A549 (cell line): ENCODE results near the gene RGS6. TPM values are rescaled to one million over a fixed set of nuclear protein-coding genes. Genes with fewer than 3 reads are reported as not detected.

Experiments used
- ATAC-seq, 2 experiments: fragments of 200-7000 bp in 1 of 2; fragments of >200 bp in 1 of 2; cut with Nextera tagmentation in 1 of 2; cut with Tn5 transposase in 1 of 2; 3 replicates each; pipeline versions ENCODE4 v1.8.0 to v1.9.1; 2018 to 2020; ENCODE audit warnings: mild to moderate bottlenecking in 1 of 2, moderate library complexity in 1 of 2
- CTCF ChIA-PET: fragments of 300-600 bp; sonication (Branson Sonifier 250); formaldehyde crosslinking; extraction: SDS; loops from one replicate; lab custom pipeline; 2021; ENCODE audit warnings: antibody characterized with exemption, inconsistent platforms; lab: Yijun Ruan, JAX
- POLR2A ChIA-PET: fragments of 350-600 bp; formaldehyde crosslinking; extraction: SDS; loops from one replicate; lab custom pipeline; 2021; ENCODE audit warnings: antibody characterized with exemption, inconsistent platforms; lab: Yijun Ruan, JAX
- DNase-seq, 2 experiments: peaks; one replicate each; pipeline versions ENCODE4 v3.0.0 to v3.0.0-alpha.2; 2011 to 2016; ENCODE audit warnings: low read depth in 1 of 2, low spot score in 1 of 2
- FAIRE-seq: peaks from 2 replicates; lab custom pipeline; 2011; peaks lifted over from hg19 to GRCh38; lab: Jason Lieb, UNC
- H3K27ac ChIP-seq, 2 experiments: fragments of >200 bp; sonication (Bioruptor Twin); formaldehyde crosslinking; 3 replicates each; pipeline ENCODE4 v1.5.1; 2016 to 2017
- H3K4me1 ChIP-seq: fragments of >200 bp; sonication (Bioruptor Twin); formaldehyde crosslinking; 3 replicates; pipeline ENCODE4 v1.6.1; 2016
- H3K4me2 ChIP-seq: fragments of >200 bp; sonication (Bioruptor Twin); formaldehyde crosslinking; 3 replicates; pipeline ENCODE4 v1.6.1; 2016
- H3K4me3 ChIP-seq: fragments of >200 bp; sonication (Bioruptor Twin); formaldehyde crosslinking; 3 replicates; pipeline ENCODE4 v1.5.1; 2016
- H3K9me3 ChIP-seq: fragments of >200 bp; sonication (Bioruptor Twin); formaldehyde crosslinking; 3 replicates; pipeline ENCODE4 v1.6.1; 2016
- BCL3 ChIP-seq: fragments of >200 bp; sonication (Bioruptor Twin); formaldehyde crosslinking; IDR thresholded peaks from 3 replicates; pipeline ENCODE4 v1.6.1; 2016
- BHLHE40 ChIP-seq: IDR thresholded peaks from 2 replicates; pipeline ENCODE4 v1.6.1; 2012; ENCODE audit warnings: low read depth, low read length, inconsistent platforms
- CBX2 ChIP-seq: fragments of 200-600 bp; sonication (generic); IDR thresholded peaks from 2 replicates; pipeline ENCODE4 v1.6.1; 2016; ENCODE audit warnings: low read depth, mild to moderate bottlenecking, borderline replicate concordance
- EP300 ChIP-seq, 2 experiments: fragments of >200 bp; sonication (Bioruptor Twin); formaldehyde crosslinking; IDR thresholded peaks; 2 replicates in 1 of 2; 3 replicates in 1 of 2; pipeline ENCODE4 v1.6.1; 2016 to 2017
- FOSB ChIP-seq: fragments of 250-450 bp; sonication (Bioruptor Pico); IDR thresholded peaks from 2 replicates; pipeline ENCODE4 v1.5.0; 2020; ENCODE audit warnings: mild to moderate bottlenecking, moderate library complexity
- FOXS1 ChIP-seq: fragments of 250-450 bp; sonication (Bioruptor Pico); IDR thresholded peaks from 2 replicates; pipeline ENCODE4 v1.5.0; 2020; ENCODE audit warnings: mild to moderate bottlenecking, moderate library complexity
- HOXA7 ChIP-seq: fragments of 250-450 bp; sonication (Bioruptor Pico); IDR thresholded peaks from 2 replicates; pipeline ENCODE4 v1.5.0; 2020; ENCODE audit warnings: mild to moderate bottlenecking, moderate library complexity
- HOXB13 ChIP-seq: fragments of 250-450 bp; sonication (Bioruptor Pico); IDR thresholded peaks from 2 replicates; pipeline ENCODE4 v1.5.0; 2020; ENCODE audit warnings: low read depth, mild to moderate bottlenecking, moderate library complexity
- HOXB5 ChIP-seq: fragments of 250-450 bp; sonication (Bioruptor Pico); IDR thresholded peaks from 2 replicates; pipeline ENCODE4 v1.5.0; 2020; ENCODE audit warnings: mild to moderate bottlenecking, moderate library complexity
- KDM1A ChIP-seq: fragments of 200-600 bp; sonication (generic); IDR thresholded peaks from 2 replicates; pipeline ENCODE4 v1.6.1; 2016; ENCODE audit warnings: low read depth, mild to moderate bottlenecking
- MAX ChIP-seq: IDR thresholded peaks from 2 replicates; pipeline ENCODE4 v1.6.1; 2012
- MAZ ChIP-seq: fragments of 150-350 bp; IDR thresholded peaks from 2 replicates; pipeline ENCODE4 v1.6.1; 2014; ENCODE audit warnings: antibody characterized with exemption, low read depth, low read length, borderline replicate concordance
- MYC ChIP-seq: IDR thresholded peaks from 2 replicates; pipeline ENCODE4 v1.6.1; 2012; ENCODE audit warnings: mild to moderate bottlenecking, inconsistent platforms, low read length, improper control_type of control experiment, borderline replicate concordance
- NFE2L2 ChIP-seq: fragments of 150-350 bp; conservative IDR thresholded peaks from 2 replicates; pipeline ENCODE4 v1.6.1; 2014; ENCODE audit warnings: low read length
- PBX3 ChIP-seq: IDR thresholded peaks from 2 replicates; pipeline ENCODE4 v1.6.1; 2012
- RAD21 ChIP-seq, 2 experiments: fragments of >200 bp in 1 of 2; sonication (Bioruptor Twin) in 1 of 2; formaldehyde crosslinking in 1 of 2; IDR thresholded peaks in 1 of 2; conservative IDR thresholded peaks in 1 of 2; 2 replicates in 1 of 2; 3 replicates in 1 of 2; pipeline ENCODE4 v1.6.1; 2012 to 2018; ENCODE audit warnings: inconsistent platforms in 1 of 2
- RARB ChIP-seq: fragments of 250-450 bp; sonication (Bioruptor Pico); IDR thresholded peaks from 2 replicates; pipeline ENCODE4 v1.8.0; 2021; ENCODE audit warnings: mild to moderate bottlenecking, moderate library complexity
- RCOR1 ChIP-seq: fragments of 150-350 bp; IDR thresholded peaks from 2 replicates; pipeline ENCODE4 v1.6.1; 2014; ENCODE audit warnings: antibody characterized with exemption, low read length, low read depth
- RNF2 ChIP-seq: fragments of 200-600 bp; sonication (generic); IDR thresholded peaks from 2 replicates; pipeline ENCODE4 v1.6.1; 2016; ENCODE audit warnings: low read depth, mild to moderate bottlenecking, antibody characterized with exemption, moderate library complexity, borderline replicate concordance
- SMC3 ChIP-seq: fragments of >200 bp; sonication (Bioruptor Twin); formaldehyde crosslinking; IDR thresholded peaks from 3 replicates; pipeline ENCODE4 v1.6.1; 2018; ENCODE audit warnings: inconsistent platforms
- SREBF2 ChIP-seq: fragments of 450-650 bp; IDR thresholded peaks from 2 replicates; pipeline ENCODE4 v1.6.1; 2014; ENCODE audit warnings: mild to moderate bottlenecking, moderate library complexity
- TFCP2L1 ChIP-seq: fragments of 250-450 bp; sonication (Bioruptor Pico); IDR thresholded peaks from 2 replicates; pipeline ENCODE4 v1.5.0; 2021; ENCODE audit warnings: mild to moderate bottlenecking
- ZC3H11A ChIP-seq: fragments of 450-650 bp; IDR thresholded peaks from 2 replicates; pipeline ENCODE4 v1.6.1; 2014; ENCODE audit warnings: antibody characterized with exemption, mild to moderate bottlenecking
- ZFP36 ChIP-seq: fragments of 450-650 bp; IDR thresholded peaks from 2 replicates; pipeline ENCODE4 v1.6.1; 2014; ENCODE audit warnings: borderline replicate concordance; ENCODE audit not compliant: partially characterized antibody
- ZSCAN20 ChIP-seq: fragments of 250-450 bp; sonication (Bioruptor Pico); IDR thresholded peaks from 2 replicates; pipeline ENCODE4 v1.8.0; 2022; ENCODE audit warnings: mild to moderate bottlenecking, moderate library complexity
- WGBS: methylation state at CpG from one replicate; pipeline ENCODE4 v1.1.6; 2017; ENCODE audit errors: missing lambda C conversion rate; 5-methylcytosine and 5-hydroxymethylcytosine counted together
- polyA plus RNA-seq, 4 experiments: library from polyadenylated mRNA; depleted of rRNA in 3 of 4; stranded (reverse); fragments of >200 nt; fragmentation: RNase III in 1 of 4; extraction: RNeasy Plus Mini Kit Qiagen cat#74134 plus additional on column Dnase treatment in 1 of 4; gene quantifications; 2 replicates in 3 of 4; 3 replicates in 1 of 4; pipeline ENCODE4 v1.2.3, GENCODE V29; 2011 to 2017
- TF ChIP-seq, protein P1 (sequence below): fragments of 250-450 bp; sonication (Bioruptor Pico); IDR thresholded peaks from 2 replicates; pipeline ENCODE4 v1.5.0; 2020; ENCODE audit warnings: low read depth, mild to moderate bottlenecking, moderate library complexity
- TF ChIP-seq, protein P2 (sequence below): fragments of 250-450 bp; sonication (Bioruptor Pico); IDR thresholded peaks from 2 replicates; pipeline ENCODE4 v1.5.0; 2021; ENCODE audit warnings: mild to moderate bottlenecking, moderate library complexity, borderline replicate concordance

Gene RGS6
- polyA plus RNA-seq, 2 of the 4 experiments (the other 2 are of a cell fraction), result not detected

- no peak for TF ChIP-seq MYC
- no peak for TF ChIP-seq EP300 (IDR thresholded peaks at IDR 0.05)
- no peak for TF ChIP-seq PBX3
- no peak for TF ChIP-seq RARB
- TF ChIP-seq ZC3H11A, result no peak
- no peak for TF ChIP-seq RNF2
- no peak for TF ChIP-seq ZFP36
- TF ChIP-seq ZSCAN20 (CRISPR knock-in tag), result no peak
- TF ChIP-seq BHLHE40, result no peak
- no peak for TF ChIP-seq RCOR1
- TF ChIP-seq NFE2L2, result no peak
- FAIRE-seq (no peak), ATAC-seq (no peak), DNase-seq (no peak)
- 9% methylated on average over 3 of the region's 3 CpGs for WGBS
- Histone ChIP-seq H3K27ac (no peak overlapping the region), H3K4me1 (no peaks in the 10 kb centered on the region), H3K9me3 (no peaks in the 10 kb centered on the region; the same call in 2 of the 3 replicates), H3K4me3 (no peak overlapping the region), H3K4me2 (no peak overlapping the region)
- CTCF ChIA-PET, result no interaction called here
- POLR2A ChIA-PET, result no interaction called here
Measured at GRCh38 chr14:72301352-72301751, 369.1 kb downstream of the RGS6 start.

GRCh38 chr14:72303930-72304329 lies 371.7 kb downstream of the RGS6 start:
- POLR2A ChIA-PET, result no interaction called here
- Histone ChIP-seq H3K4me3 (no peak overlapping the region), H3K4me1 (no peaks in the 10 kb centered on the region), H3K9me3 (no peaks in the 10 kb centered on the region), H3K27ac (no peak overlapping the region), H3K4me2 (no peak overlapping the region)
- CTCF ChIA-PET, result no interaction called here
- no peak for FAIRE-seq
- 0% methylated on average over 4 of the region's 4 CpGs for WGBS
- DNase-seq, result no peak
- TF ChIP-seq FOSB, result no peak
- no peak for ATAC-seq

DNA sequence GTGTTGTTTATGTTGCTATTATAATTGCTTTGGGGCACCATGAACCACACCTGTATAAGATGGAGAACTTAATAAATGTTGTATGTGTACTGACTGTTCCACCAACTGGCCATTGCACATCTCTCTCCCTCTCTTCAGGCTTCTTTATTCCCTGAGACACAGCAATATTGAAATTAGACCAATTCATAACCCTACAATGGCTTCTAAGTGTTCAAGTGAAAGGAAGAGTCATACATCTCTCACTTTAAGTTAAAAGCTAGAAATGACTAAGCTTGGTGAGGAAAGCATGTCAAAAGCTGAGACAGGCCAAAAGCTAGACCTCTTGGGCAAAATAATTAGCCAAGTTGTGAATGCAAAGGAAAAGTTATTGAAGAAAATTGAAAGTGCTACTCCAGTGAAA lies 373.3 kb downstream of the RGS6 start:
- POLR2A ChIA-PET, result no interaction called here
- no peak for FAIRE-seq
- ATAC-seq, result no peak
- Histone ChIP-seq H3K4me3 (no peak overlapping the region), H3K4me2 (no peak overlapping the region), H3K9me3 (no peaks in the 10 kb centered on the region)
- no peak for TF ChIP-seq FOXS1 (CRISPR knock-in tag)
- no peak for TF ChIP-seq HOXA7
- TF ChIP-seq NFE2L2, result no peak
- no peak for TF ChIP-seq HOXB5
- no peak for TF ChIP-seq BCL3
- TF ChIP-seq ZSCAN20 (CRISPR knock-in tag), result no peak
- no peak for TF ChIP-seq RAD21 (conservative IDR thresholded peaks at IDR 0.05 in 1 of 2, IDR thresholded peaks at IDR 0.05 in 1 of 2)
- TF ChIP-seq, protein P1, sequence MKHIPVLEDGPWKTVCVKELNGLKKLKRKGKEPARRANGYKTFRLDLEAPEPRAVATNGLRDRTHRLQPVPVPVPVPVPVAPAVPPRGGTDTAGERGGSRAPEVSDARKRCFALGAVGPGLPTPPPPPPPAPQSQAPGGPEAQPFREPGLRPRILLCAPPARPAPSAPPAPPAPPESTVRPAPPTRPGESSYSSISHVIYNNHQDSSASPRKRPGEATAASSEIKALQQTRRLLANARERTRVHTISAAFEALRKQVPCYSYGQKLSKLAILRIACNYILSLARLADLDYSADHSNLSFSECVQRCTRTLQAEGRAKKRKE (CRISPR knock-in tag), result no peak
- TF ChIP-seq KDM1A, result no peak
- no peak for TF ChIP-seq SREBF2
- TF ChIP-seq, protein P2, sequence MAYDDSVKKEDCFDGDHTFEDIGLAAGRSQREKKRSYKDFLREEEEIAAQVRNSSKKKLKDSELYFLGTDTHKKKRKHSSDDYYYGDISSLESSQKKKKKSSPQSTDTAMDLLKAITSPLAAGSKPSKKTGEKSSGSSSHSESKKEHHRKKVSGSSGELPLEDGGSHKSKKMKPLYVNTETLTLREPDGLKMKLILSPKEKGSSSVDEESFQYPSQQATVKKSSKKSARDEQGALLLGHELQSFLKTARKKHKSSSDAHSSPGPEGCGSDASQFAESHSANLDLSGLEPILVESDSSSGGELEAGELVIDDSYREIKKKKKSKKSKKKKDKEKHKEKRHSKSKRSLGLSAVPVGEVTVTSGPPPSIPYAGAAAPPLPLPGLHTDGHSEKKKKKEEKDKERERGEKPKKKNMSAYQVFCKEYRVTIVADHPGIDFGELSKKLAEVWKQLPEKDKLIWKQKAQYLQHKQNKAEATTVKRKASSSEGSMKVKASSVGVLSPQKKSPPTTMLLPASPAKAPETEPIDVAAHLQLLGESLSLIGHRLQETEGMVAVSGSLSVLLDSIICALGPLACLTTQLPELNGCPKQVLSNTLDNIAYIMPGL (CRISPR knock-in tag), result no peak
- no peak for TF ChIP-seq TFCP2L1
- TF ChIP-seq RNF2, result no peak
- no peak for TF ChIP-seq SMC3
- TF ChIP-seq MAX, result no peak
- TF ChIP-seq HOXB13 (CRISPR knock-in tag), result no peak
- no peak for TF ChIP-seq MAZ
- no peak for TF ChIP-seq CBX2
- TF ChIP-seq, all 56 proteins: peak for 0
- DNase-seq, result no peak
- CTCF ChIA-PET, result no interaction called here
- H3K27ac ChIP-seq, result no peak overlapping the region
- H3K4me1 ChIP-seq, result no peaks in the 10 kb centered on the region
